HFF-Myc (cell line): ENCODE data around the gene NAGK.

ENCODE experiments used
- DNase-seq: peaks from one replicate; pipeline ENCODE4 v3.0.0-alpha.2; 2011; ENCODE audit warnings: low read depth; ENCODE audit errors: extremely low read depth
- H3K4me3 ChIP-seq: replicated peaks from 2 replicates; pipeline ENCODE4 v1.5.1; 2011; ENCODE audit warnings: low read depth, mild to moderate bottlenecking, control low read depth, low read length
- TF ChIP-seq, protein P1 (sequence below): IDR thresholded peaks from 2 replicates; pipeline ENCODE4 v1.5.1; 2012; ENCODE audit warnings: mild to moderate bottlenecking, low read depth, low read length, control low read depth; ENCODE audit errors: missing control alignments

The NAGK gene

DNA sequence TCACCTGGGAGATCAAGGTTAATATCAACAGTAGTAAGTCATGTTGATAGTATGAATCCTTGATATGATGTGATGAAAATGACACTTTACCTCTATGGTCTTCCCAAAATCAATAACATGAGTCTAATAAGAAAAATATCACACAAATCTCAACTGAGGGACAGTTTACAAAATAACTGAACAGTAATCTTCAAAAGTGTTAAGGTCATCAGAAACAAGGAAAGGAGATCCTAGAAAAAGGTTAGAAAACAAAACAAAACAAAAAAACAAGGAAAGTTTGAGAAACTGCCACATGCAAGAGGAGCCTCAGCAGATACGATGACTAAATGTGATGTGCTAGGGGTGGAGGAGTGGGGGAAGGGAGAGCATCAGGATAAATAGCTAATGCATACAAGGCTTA is 45.4 kb downstream of the NAGK start:
- no peak for DNase-seq
- no peak overlapping the region for H3K4me3 ChIP-seq
- TF ChIP-seq, protein P1, sequence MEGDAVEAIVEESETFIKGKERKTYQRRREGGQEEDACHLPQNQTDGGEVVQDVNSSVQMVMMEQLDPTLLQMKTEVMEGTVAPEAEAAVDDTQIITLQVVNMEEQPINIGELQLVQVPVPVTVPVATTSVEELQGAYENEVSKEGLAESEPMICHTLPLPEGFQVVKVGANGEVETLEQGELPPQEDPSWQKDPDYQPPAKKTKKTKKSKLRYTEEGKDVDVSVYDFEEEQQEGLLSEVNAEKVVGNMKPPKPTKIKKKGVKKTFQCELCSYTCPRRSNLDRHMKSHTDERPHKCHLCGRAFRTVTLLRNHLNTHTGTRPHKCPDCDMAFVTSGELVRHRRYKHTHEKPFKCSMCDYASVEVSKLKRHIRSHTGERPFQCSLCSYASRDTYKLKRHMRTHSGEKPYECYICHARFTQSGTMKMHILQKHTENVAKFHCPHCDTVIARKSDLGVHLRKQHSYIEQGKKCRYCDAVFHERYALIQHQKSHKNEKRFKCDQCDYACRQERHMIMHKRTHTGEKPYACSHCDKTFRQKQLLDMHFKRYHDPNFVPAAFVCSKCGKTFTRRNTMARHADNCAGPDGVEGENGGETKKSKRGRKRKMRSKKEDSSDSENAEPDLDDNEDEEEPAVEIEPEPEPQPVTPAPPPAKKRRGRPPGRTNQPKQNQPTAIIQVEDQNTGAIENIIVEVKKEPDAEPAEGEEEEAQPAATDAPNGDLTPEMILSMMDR, result no peak

DNA sequence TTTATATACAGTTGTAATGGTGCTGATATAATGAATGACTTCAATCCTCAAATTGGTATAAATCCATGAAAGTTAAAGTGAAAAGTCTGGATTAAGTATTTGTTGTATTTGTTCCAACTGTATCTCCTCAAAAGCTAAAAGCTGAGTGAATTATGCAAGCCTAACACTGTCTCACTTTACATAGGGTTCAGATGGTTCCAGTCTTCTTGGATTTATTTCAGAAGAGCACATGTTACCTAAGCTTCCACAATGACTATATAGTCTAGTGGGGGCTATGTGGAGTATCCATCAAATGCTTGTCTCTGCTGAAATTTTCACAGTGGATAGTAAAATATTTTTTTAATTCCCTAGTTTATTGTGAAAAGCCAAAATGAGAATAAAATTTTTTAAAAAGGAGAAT is 48.6 kb downstream of the NAGK start:
- no peak for DNase-seq
- TF ChIP-seq, protein P1, result no peak
- no peak overlapping the region for H3K4me3 ChIP-seq

DNA sequence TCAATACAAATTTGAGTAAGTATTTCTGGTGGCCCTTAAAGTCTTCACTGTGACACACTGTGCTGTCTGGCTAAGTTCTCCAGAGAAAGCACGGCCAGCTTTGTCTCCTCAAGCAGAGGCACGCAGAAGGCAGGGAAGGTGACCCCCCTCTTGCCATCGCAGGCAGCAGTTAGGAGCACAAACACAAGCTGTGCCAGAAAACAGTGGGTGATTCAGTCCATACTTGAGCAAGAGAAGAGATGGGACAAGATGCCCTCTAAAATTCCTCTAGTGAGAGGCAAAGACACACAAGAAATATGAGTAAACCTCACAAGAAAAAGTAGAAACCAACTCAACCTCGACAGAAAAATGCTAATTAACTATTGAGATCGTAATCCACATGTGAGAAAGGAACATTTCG is 51.7 kb downstream of the NAGK start:
- TF ChIP-seq, protein P1, result no peak
- no peak overlapping the region for H3K4me3 ChIP-seq
- no peak for DNase-seq

DNA sequence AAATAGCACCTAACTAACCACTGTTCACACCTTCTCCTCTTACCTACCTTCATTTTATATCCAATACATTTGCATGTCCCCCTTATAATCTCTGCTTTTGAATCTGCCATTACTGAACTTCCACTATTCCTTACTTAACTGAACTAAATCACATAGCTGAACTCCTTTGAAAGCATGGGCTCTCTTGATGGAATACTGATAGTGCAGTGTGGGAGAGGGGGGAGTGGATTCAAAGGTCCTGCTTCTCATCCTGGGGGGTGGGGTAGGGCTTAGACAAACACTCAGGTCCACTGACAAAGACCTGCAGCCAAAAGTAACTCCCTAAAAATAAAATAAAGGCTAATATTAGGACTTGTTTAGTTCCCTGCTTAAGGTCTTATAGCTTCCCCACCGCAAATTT is 53.0 kb downstream of the NAGK start:
- TF ChIP-seq, protein P1, result no peak
- no peak overlapping the region for H3K4me3 ChIP-seq
- DNase-seq, result no peak

DNA sequence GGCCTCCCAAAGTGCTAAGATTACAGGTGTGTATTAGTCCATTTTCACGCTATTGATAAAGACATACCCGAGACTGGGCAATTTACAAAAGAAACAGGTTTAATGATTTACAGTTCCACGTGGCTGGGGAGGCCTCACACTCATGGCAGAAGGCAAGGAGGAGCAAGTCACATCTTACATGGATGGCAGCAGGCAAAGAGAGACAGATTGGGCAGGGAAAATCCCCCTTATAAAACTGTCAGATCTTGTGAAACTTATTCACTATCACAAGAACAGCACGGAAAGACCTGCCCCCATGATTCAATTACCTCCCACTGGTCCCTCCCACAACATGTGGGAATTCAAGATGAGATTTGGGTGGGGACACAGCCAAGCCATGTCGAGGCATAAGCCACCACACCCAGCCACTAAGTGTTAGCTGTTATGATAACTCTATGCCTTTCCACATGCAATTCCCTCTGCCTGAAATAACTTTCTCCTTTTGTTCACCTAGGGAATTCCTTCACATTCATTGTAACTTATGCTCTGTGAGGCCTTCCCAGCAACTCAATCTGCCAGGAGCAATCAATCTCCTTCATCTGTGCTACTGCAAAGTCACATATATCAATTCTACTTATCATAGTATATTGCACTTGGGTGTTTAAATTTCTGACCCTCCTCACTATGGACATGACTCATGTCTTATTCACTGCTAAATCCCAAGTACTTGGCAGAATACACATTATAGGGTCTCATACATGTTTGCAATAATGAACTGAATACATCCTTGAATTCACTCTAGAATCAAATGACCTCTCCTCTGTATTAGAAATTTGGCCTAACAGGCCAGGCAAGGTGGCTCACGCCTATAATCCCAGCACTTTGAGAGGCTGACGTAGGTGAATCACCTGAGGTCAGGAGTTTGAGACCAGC is 54.2 kb downstream of the NAGK start:
- DNase-seq, result no peak
- no peak overlapping the region for H3K4me3 ChIP-seq
- TF ChIP-seq, protein P1, result no peak

DNA sequence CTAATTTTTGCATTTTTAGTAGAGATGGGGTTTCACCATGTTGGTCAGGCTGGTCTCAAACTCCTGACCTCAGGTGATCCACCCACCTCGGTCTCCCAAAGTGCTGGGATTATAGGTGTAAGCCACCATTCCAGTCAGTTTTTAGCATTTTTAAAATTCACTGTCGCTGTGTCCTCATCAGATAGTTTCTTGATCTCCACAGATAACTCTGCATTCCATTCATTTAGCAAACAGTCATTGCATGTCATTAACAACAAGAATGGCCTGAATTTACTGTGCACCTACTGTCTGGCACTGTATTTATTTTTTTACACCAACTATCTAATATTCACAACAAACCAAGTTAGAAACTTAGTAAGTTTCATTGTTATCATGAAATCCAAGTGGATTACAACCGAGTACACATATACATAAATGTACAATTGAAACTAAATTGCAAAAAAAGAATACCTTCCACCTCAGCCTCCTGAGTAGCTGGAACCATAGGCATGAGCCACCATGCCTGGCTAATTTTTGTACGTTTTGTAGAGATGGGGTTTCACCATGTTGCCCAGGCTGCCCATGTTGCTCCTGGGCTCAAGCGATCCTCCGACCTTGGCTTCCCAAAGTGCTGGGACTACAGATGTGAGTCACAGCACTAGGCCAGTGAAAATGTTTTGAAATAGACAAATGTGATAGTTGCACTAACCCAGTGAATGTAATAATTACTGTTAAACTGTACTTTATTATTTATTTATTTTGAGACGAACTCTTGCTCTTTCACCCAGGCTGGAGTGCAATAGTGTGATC is 57.3 kb downstream of the NAGK start:
- H3K4me3 ChIP-seq, result no peak overlapping the region
- TF ChIP-seq, protein P1, result no peak
- no peak for DNase-seq
